ENCODE results near the gene ITPRIP. TPM values are rescaled to one million over a fixed set of nuclear protein-coding genes. Genes with fewer than 3 reads are reported as not detected.

ITPRIP gene, protein sequence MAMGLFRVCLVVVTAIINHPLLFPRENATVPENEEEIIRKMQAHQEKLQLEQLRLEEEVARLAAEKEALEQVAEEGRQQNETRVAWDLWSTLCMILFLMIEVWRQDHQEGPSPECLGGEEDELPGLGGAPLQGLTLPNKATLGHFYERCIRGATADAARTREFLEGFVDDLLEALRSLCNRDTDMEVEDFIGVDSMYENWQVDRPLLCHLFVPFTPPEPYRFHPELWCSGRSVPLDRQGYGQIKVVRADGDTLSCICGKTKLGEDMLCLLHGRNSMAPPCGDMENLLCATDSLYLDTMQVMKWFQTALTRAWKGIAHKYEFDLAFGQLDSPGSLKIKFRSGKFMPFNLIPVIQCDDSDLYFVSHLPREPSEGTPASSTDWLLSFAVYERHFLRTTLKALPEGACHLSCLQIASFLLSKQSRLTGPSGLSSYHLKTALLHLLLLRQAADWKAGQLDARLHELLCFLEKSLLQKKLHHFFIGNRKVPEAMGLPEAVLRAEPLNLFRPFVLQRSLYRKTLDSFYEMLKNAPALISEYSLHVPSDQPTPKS
- 10 to 100 TPM; 23.5 to 24.1 TPM for total RNA-seq

DNA sequence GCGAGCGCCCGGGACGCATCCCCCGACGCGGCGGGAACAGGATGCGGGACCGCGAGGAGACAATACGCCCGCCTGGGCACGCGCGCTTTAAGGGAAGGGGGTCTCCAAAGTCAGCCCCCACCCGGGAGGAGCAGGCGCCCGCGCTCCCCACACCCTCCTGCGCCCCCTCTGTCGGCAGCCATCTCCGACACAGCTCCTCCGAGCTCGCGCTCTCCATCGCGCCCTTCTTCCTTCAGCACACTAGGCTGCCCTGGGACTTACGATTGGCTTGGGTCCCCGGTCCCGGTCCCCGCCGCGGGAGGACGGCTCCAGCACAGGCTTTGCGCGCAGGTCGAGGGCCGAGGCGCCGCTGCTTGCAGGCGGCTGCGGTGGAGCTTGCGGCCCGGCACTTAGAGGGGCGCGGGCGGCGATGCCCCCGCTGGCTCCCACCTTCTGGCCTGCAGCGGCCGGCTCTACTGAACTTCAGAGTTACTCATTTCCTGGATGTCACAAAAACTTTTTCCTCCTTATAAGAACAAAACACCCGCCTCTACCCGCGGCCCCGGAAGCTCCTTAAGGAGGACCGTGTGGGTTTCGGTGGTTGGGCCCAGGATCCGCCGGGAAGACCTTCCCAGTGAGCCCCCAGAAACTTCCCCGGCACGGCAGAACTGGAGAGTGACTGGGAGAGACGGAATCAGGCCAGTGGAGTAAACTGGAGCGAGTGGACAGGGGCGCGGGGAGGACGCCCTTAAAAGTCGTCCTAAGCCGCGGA, at the start of gene ITPRIP:
Gene ITPRIP (minus strand): TSS at position 481 of the 751 bp plus-strand sequence. CDS start 22,414 bp downstream, outside the sequence.

DNA sequence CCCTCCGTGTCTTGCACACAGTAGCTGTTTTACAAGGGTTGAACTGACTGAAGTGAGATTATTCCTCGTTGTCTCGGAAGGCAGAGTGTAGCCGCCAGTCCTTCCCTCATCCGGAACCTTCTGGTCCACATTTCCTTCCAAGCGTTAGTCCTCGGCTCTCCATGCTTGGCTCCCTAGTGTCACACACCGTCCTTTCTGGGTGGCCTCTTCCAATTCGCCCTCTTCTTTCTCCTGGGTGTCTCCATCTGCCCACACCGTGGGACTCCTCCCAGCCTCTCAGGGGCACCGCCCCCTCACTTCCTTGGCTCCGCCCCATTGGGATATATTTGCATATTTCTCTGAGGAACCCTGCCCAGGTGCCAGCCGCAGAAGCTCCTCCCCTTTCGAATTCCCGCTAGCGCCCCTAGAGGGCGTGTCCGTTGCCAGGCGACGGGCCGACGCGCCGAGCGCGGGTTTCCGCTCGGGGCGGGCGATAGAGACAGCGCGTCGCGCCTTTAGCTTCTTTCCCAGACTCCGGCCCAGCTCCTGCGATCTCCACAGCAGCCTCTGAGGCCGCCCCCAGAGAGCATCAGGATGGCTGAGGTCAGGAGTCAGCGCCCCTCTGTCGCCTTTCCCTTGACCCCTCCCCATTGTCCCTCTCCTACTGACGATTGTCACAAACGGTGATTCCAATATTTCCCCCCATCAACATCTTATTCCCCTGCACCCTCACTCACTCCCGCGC, 15.2 kb upstream of the ITPRIP start, which contains the start of gene CFAP58:
Gene CFAP58 (plus strand): TSS at position 509 of the 724 bp plus-strand sequence. CDS start 65 bp downstream, at position 574.

DNA sequence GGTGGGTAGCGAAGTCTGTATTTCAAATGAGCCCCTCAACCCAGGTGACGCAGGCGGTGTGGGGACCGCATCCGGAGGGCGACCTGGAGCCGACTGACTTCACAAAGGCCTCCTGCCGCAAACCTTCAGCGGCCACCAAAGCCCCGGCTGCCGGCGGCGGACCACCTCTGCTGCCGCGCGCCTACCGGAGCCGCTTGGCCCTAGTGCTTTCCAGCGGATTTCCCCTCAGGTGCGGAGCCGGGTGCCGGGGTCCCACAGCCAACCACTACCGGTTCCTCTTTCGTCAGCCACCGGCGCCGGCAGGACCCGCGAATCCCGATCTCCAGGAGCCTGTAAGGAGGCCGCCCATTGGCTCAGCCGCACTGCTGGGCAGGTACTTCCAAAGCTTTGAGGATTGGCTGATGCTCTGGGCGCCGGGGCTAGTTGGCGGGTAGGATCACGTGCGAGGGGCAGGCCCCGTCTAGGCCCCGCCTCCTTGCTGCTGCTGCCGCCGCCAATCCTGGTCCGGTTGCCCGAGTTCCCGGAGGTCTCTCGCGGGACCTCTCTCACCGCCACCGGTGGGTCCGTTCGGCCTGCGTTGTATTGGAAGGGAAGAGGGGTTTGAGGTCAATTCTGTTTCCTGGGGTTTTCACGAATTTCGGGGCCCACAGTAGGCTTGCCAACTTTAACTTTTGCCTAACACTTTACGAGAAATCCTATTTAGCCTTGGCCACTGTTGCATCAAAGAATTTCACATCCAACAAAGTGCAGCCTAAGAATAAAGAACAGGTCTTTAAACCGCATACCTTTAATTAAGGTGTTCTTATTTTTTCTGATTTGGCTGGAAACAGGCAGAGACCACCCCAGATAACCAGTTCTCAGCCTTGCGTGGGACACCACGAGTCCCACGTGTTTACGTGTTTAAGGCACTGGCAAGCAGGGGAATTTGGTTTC, 69.3 kb downstream of the ITPRIP start, which contains the start of gene GSTO2:
Gene GSTO2 (plus strand): TSS at position 472 of the 933 bp plus-strand sequence. CDS start 5,732 bp downstream, outside the sequence.

Small RNA genes within 50 kb of the gene (microRNA-seq; reads per million reads assigned to microRNA genes)
- gene MIR4482 (ENCODE audit: borderline microRNAs expressed, borderline replicate concordance) = not detected

Other genes with a start within 250 kb of the ITPRIP start
- 10 to 100 TPM; 11.4 to 12.9 TPM for gene SFR1, start 216.3 kb downstream of the ITPRIP start, total RNA-seq
- gene CFAP43, start 106.1 kb downstream of the ITPRIP start, total RNA-seq = not detected
- gene GSTO1, start 83.6 kb downstream of the ITPRIP start, total RNA-seq = 100 to 1,000 TPM in 1 of 2 experiments, 10 to 100 TPM in 1; 97.4 to 102 TPM
- under 1 TPM; 0.72 to 0.86 TPM for gene GSTO2, start 69.3 kb downstream of the ITPRIP start, total RNA-seq
- gene CFAP58, start 15.4 kb upstream of the ITPRIP start, total RNA-seq = under 1 TPM; 0.13 to 0.26 TPM